DOHH2 (cell line): ENCODE data around the gene INTS7.
"Not testable (repeated sequence)": the region's sequence is repeated elsewhere in the genome, so short reads cannot be mapped to it uniquely, and the experiment has no call there.

Experiments used
- H3F3A ChIP-seq: fragments of 200-600 bp; sonication (generic), shearing (Covaris generic); 2 replicates; pipeline ENCODE4 v1.6.0; 2016; ENCODE audit warnings: antibody characterized with exemption, mild to moderate bottlenecking; ENCODE audit not compliant: control insufficient read depth, insufficient read depth
- H3K27ac ChIP-seq: fragments of 200-600 bp; sonication (generic); 2 replicates; pipeline ENCODE4 v1.5.1; 2014; ENCODE audit warnings: low read depth, mild to moderate bottlenecking, low read length, moderate library complexity
- H3K27me3 ChIP-seq: fragments of 200-600 bp; sonication (generic); 2 replicates; pipeline ENCODE4 v1.6.1; 2014; ENCODE audit warnings: mild to moderate bottlenecking, low read length, mixed read lengths; ENCODE audit not compliant: control insufficient read depth
- H3K36me3 ChIP-seq: fragments of 200-600 bp; sonication (generic); 2 replicates; pipeline ENCODE4 v1.6.1; 2014; ENCODE audit warnings: mild to moderate bottlenecking, low read length, moderate library complexity, mixed read lengths; ENCODE audit not compliant: control insufficient read depth
- H3K4me1 ChIP-seq: fragments of 200-600 bp; sonication (generic); 2 replicates; pipeline ENCODE4 v1.6.1; 2014; ENCODE audit warnings: mild to moderate bottlenecking, low read length, mixed read lengths; ENCODE audit not compliant: control insufficient read depth
- H3K4me2 ChIP-seq: fragments of 200-600 bp; sonication (generic); 2 replicates; pipeline ENCODE4 v1.6.0; 2014; ENCODE audit warnings: mild to moderate bottlenecking, low read length, moderate library complexity
- H3K4me3 ChIP-seq: fragments of 200-600 bp; sonication (generic); 2 replicates; pipeline ENCODE4 v1.5.1; 2014; ENCODE audit warnings: mild to moderate bottlenecking, low read length, mixed read lengths
- H3K79me2 ChIP-seq: fragments of 200-600 bp; sonication (generic); 2 replicates; pipeline ENCODE4 v1.6.1; 2014; ENCODE audit warnings: mild to moderate bottlenecking, low read length, mixed read lengths; ENCODE audit not compliant: control insufficient read depth
- H3K9me2 ChIP-seq: fragments of 200-600 bp; sonication (generic); replicated peaks from 2 replicates; pipeline ENCODE4 v1.6.1; 2014; ENCODE audit warnings: mild to moderate bottlenecking, low read length, mixed read lengths; ENCODE audit not compliant: control insufficient read depth
- H3K9me3 ChIP-seq: fragments of 200-600 bp; sonication (generic); 2 replicates; pipeline ENCODE4 v1.6.1; 2014; ENCODE audit warnings: antibody characterized with exemption, low read length, mixed read lengths; ENCODE audit not compliant: control insufficient read depth, insufficient read depth
- H4K20me1 ChIP-seq: fragments of 200-600 bp; sonication (generic); 2 replicates; pipeline ENCODE4 v1.6.0; 2014; ENCODE audit warnings: low read depth, mild to moderate bottlenecking, antibody characterized with exemption, low read length, moderate library complexity; ENCODE audit not compliant: control insufficient read depth, insufficient read depth
- EZH2phosphoT487 ChIP-seq: fragments of 200-600 bp; sonication (generic); IDR thresholded peaks from 2 replicates; pipeline ENCODE4 v1.6.1; 2017; ENCODE audit warnings: borderline replicate concordance, mild to moderate bottlenecking, antibody characterized with exemption, low read length, moderate library complexity, mixed read lengths
- TF ChIP-seq, protein P1 (sequence below): fragments of 200-600 bp; sonication (generic); IDR thresholded peaks from one replicate; pipeline ENCODE4 v1.5.1; 2014; ENCODE audit warnings: antibody characterized with exemption, mild to moderate bottlenecking, low read depth, low read length; ENCODE audit not compliant: poor library complexity, severe bottlenecking

Gene INTS7

DNA sequence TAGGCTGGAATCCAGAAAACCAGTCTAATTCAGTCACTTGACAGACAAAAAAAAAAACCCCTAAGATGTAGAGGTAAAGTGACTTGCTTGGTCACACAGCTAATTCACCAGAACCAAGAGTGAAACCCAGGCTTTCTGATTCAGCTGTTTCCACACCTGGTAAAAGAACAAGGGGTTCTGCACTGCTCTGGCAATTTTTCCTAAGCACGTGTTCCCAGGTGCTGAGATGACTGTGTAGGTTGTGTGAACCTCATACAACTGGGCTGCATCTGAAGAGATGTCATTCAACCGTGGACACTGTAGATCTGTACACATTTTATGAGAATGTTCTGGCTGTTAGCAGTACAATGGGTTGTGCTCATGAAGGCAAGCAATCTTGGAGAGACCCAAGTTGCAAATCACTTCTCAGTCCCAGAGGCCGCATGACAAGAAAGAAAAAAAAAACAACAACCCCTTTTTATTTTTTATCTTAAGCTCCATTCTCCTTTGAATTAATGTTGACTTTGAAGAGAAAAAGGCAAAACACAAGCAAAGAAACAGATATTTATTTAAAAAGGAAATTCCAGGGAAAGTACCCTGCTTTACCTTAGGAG lies 95.4 kb downstream of the INTS7 start:
- no peak for TF ChIP-seq EZH2phosphoT487
- TF ChIP-seq, protein P1, sequence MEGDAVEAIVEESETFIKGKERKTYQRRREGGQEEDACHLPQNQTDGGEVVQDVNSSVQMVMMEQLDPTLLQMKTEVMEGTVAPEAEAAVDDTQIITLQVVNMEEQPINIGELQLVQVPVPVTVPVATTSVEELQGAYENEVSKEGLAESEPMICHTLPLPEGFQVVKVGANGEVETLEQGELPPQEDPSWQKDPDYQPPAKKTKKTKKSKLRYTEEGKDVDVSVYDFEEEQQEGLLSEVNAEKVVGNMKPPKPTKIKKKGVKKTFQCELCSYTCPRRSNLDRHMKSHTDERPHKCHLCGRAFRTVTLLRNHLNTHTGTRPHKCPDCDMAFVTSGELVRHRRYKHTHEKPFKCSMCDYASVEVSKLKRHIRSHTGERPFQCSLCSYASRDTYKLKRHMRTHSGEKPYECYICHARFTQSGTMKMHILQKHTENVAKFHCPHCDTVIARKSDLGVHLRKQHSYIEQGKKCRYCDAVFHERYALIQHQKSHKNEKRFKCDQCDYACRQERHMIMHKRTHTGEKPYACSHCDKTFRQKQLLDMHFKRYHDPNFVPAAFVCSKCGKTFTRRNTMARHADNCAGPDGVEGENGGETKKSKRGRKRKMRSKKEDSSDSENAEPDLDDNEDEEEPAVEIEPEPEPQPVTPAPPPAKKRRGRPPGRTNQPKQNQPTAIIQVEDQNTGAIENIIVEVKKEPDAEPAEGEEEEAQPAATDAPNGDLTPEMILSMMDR = no peak
- Histone ChIP-seq H3K79me2 (no peaks in the 10 kb centered on the region), H4K20me1 (no peaks in the 10 kb centered on the region), H3K27me3 (no peaks in the 10 kb centered on the region; the same call in 1 of the 2 replicates), H3F3A (no peaks in the 10 kb centered on the region), H3K9me3 (no peaks in the 10 kb centered on the region), H3K9me2 (no peaks in the 10 kb centered on the region), H3K4me3 (no peak overlapping the region), H3K36me3 (peaks cover 14% of the 10 kb centered on the region), H3K27ac (no peak overlapping the region), H3K4me1 (peaks cover 4% of the 10 kb centered on the region), H3K4me2 (no peak overlapping the region)

DNA sequence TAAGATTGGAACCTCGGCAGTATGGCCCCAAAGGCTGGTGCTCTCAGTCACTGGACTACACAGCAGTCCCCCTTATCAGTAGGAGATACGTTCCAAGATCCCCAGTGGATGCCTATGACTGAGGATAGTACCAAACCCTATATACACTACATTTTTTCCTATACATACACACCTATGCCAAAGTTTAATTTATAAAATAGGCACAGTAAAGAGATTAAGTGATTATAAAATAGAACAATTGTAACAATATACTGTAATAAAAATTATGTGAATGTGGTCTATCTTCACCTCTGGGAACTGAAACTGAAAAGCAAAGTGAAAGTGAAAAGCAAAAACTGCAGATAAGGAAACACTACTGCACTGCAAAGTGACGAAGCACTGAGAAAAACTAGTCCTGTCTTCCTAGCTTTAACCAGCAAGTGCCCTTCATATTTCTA lies 96.8 kb downstream of the INTS7 start:
- no peaks in the 10 kb centered on the region for H3K79me2 ChIP-seq
- TF ChIP-seq, protein P1 = no peak
- TF ChIP-seq EZH2phosphoT487 = no peak
- H3K9me2 ChIP-seq = no peaks in the 10 kb centered on the region
- no peaks in the 10 kb centered on the region for H3K9me3 ChIP-seq
- no peak overlapping the region for H3K4me3 ChIP-seq
- H3K4me2 ChIP-seq = no peak overlapping the region
- peaks cover 10% of the 10 kb centered on the region for H3K36me3 ChIP-seq
- H3K27me3 ChIP-seq = peaks cover 4% of the 10 kb centered on the region
- no peaks in the 10 kb centered on the region for H4K20me1 ChIP-seq
- no peak overlapping the region for H3K27ac ChIP-seq
- H3F3A ChIP-seq = no peaks in the 10 kb centered on the region
- peaks cover 4% of the 10 kb centered on the region for H3K4me1 ChIP-seq

DNA sequence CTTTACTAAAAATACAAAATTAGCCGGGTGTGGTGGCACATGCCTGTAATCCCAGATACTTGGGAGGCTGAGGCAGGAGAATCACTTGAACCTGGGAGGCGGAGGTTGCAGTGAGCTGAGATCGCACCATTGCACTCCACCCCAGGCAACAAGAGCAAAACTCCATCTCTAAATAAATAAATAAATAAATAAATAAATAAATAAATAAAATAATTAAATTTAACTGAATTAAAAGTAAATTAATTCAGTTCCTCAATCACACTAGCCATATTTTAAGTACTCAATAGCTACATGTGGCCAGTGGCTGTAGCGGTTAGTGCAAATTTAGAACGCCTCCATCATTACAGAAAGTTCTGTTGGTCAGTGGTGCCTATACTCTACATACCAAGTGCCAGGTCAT lies 97.9 kb downstream of the INTS7 start:
- not testable (repeated sequence) for H4K20me1 ChIP-seq, H3K4me2 ChIP-seq, H3K27ac ChIP-seq, H3K79me2 ChIP-seq, H3F3A ChIP-seq, H3K4me3 ChIP-seq, H3K4me1 ChIP-seq, H3K9me2 ChIP-seq, H3K36me3 ChIP-seq, H3K27me3 ChIP-seq, H3K9me3 ChIP-seq

DNA sequence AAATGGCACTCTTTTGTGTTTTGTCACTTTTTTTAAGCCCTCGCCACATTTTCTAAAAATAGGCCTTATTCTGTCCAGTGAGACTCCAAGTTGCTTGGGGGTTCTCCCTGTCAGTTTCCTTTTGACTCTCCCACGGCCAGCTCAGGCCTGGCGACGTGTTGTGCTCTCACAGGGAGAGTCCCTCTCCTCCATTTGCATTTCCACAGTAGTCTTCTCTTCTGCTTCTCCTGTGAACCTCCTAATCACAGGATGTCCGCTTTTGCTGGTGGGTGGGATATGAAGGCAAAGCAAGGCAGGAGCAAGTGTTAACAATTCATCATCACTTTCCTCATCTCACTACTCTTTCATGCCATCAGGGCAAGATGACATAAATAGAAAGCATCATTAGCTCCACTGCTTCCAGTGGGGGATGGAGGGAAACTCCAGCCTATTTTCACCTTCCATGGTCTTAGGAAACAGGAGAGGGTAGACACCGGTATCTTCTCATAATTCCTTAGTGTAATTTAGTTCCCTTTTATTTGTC lies 99.8 kb downstream of the INTS7 start:
- H3K9me3 ChIP-seq = no peaks in the 10 kb centered on the region
- H3K79me2 ChIP-seq = no peaks in the 10 kb centered on the region
- TF ChIP-seq, protein P1 = no peak
- TF ChIP-seq EZH2phosphoT487 = no peak
- peaks cover 4% of the 10 kb centered on the region for H3K27me3 ChIP-seq
- H3K4me2 ChIP-seq = no peak overlapping the region
- H4K20me1 ChIP-seq = no peaks in the 10 kb centered on the region
- H3K4me1 ChIP-seq = peaks cover 4% of the 10 kb centered on the region
- H3K9me2 ChIP-seq = no peaks in the 10 kb centered on the region
- H3K4me3 ChIP-seq = no peak overlapping the region
- H3K27ac ChIP-seq = no peak overlapping the region
- no peaks in the 10 kb centered on the region; the same call in 1 of the 2 replicates for H3K36me3 ChIP-seq
- no peaks in the 10 kb centered on the region for H3F3A ChIP-seq
